NCI-H2107 treated with DMSO at 0.1 percent for 48 hours (cell line): ENCODE data around the gene RNF208.
"Not testable (repeated sequence)": the region's sequence is repeated elsewhere in the genome, so short reads cannot be mapped to it uniquely, and the experiment has no call there.

ENCODE experiments used
- DNase-seq: peaks from one replicate; lab custom pipeline; 2025; ENCODE audit not compliant: unreplicated experiment; lab: John Stamatoyannopoulos, UW

The RNF208 gene

GRCh38 chr9:137240318-137240840 is 18.3 kb upstream of the RNF208 start:
- DNase-seq = no peak

- DNase-seq = not testable (repeated sequence)
Observed at GRCh38 chr9:137239541-137240200, 17.6 kb upstream of the RNF208 start.

GRCh38 chr9:137237759-137238726 is 16.0 kb upstream of the RNF208 start:
- peak; percentile 95 for DNase-seq

GRCh38 chr9:137236936-137237421 is 14.9 kb upstream of the RNF208 start:
- DNase-seq = peak; percentile 82

GRCh38 chr9:137236238-137236935 is 14.3 kb upstream of the RNF208 start:
- peak; percentile 81 for DNase-seq

- no peak for DNase-seq
Observed at GRCh38 chr9:137235424-137236237, 13.6 kb upstream of the RNF208 start.

- no peak for DNase-seq
Observed at GRCh38 chr9:137234758-137235423, 12.9 kb upstream of the RNF208 start.

GRCh38 chr9:137234055-137234697 is 12.1 kb upstream of the RNF208 start:
- DNase-seq = no peak

GRCh38 chr9:137233143-137233980 is 11.3 kb upstream of the RNF208 start:
- DNase-seq = no peak

GRCh38 chr9:137232510-137232909 is 10.5 kb upstream of the RNF208 start:
- DNase-seq = no peak

- no peak for DNase-seq
Observed at GRCh38 chr9:137232101-137232500, 10.1 kb upstream of the RNF208 start.

GRCh38 chr9:137231372-137232039 is 9.5 kb upstream of the RNF208 start:
- no peak for DNase-seq

- DNase-seq = no peak
Observed at GRCh38 chr9:137230705-137231371, 8.8 kb upstream of the RNF208 start, which contains the start of gene SLC34A3. Gene SLC34A3, plus strand, starts transcription at chr9:137230901. Its CDS starts 802 bp downstream, at chr9:137231703.

GRCh38 chr9:137229903-137230704 is 8.1 kb upstream of the RNF208 start:
- DNase-seq = no peak

- no peak for DNase-seq
Observed at GRCh38 chr9:137228968-137229896, 7.2 kb upstream of the RNF208 start.
